Hippocampal formation (tissue), 2 donors: Measurements from ENCODE around the gene THBS3.
"Not testable (repeated sequence)": the region's sequence is repeated elsewhere in the genome, so short reads cannot be mapped to it uniquely, and the experiment has no call there.

Source experiments
- DNase-seq, 2 donors: peaks; one replicate each; lab custom pipeline; 2025; lab: John Stamatoyannopoulos, UW

The THBS3 gene

GRCh38 chr1:155155996-155156643, 51.6 kb downstream of the THBS3 start:
- not testable (repeated sequence) for DNase-seq
